Subcutaneous adipose tissue (tissue), 4 donors: ENCODE data around the gene NTSR2. TPM values are rescaled to one million over a fixed set of nuclear protein-coding genes. Genes with fewer than 3 reads are reported as not detected.

ENCODE experiments used
- total RNA-seq, 4 donors: library from RNA; depleted of rRNA; stranded (reverse); fragments of >200 nt; gene quantifications; one replicate each; pipeline ENCODE4 v1.1.0, GENCODE V29; 2016
- TF ChIP-seq, protein P1 (sequence below): fragments of 450-650 bp; IDR thresholded peaks from one replicate; pipeline ENCODE4 v1.5.1; 2016; ENCODE audit warnings: low read depth, mild to moderate bottlenecking, control low read depth, antibody characterized with exemption, moderate library complexity

Gene NTSR2
- total RNA-seq, 4 donors from 2014 or later: 1.1 TPM; not detected in 2

DNA sequence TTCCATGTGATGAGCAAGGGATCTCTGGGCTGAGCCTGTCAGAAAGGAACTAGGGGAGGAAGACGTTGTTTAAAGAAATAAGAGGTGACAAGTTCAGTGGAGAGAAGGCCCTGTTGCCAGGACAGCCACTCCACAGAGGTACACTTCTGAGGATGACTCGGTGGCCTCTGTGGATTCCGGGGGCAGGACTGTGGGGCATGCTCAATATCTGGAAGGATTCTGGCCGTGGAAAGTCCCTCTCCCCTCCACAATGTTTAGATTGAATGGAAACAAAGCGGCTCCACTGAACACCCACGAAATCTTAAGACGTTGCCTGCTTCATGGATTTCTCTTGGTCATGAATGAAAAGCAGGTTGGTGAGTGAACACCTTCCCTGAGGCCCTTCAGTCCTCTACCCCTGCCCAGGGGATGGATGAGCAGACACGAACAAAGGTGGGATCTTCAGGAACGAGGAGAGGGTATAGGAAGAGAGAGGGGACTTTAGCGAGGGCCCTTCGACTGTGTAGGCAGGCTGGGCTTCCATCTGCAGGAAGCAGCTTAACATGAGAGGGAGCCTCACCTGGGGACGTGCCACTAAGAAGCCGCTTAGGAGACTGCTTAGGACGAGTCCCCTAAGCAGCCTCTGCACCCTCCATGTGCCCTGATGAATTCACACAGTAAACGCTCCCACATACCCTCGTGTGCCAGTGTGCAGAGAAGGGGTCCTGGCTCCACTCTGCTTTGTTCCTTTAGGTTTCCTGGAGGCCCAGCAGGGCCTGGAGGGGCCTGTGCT lies 1.9 kb downstream of the NTSR2 start:
- TF ChIP-seq, protein P1, sequence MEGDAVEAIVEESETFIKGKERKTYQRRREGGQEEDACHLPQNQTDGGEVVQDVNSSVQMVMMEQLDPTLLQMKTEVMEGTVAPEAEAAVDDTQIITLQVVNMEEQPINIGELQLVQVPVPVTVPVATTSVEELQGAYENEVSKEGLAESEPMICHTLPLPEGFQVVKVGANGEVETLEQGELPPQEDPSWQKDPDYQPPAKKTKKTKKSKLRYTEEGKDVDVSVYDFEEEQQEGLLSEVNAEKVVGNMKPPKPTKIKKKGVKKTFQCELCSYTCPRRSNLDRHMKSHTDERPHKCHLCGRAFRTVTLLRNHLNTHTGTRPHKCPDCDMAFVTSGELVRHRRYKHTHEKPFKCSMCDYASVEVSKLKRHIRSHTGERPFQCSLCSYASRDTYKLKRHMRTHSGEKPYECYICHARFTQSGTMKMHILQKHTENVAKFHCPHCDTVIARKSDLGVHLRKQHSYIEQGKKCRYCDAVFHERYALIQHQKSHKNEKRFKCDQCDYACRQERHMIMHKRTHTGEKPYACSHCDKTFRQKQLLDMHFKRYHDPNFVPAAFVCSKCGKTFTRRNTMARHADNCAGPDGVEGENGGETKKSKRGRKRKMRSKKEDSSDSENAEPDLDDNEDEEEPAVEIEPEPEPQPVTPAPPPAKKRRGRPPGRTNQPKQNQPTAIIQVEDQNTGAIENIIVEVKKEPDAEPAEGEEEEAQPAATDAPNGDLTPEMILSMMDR: no peak

DNA sequence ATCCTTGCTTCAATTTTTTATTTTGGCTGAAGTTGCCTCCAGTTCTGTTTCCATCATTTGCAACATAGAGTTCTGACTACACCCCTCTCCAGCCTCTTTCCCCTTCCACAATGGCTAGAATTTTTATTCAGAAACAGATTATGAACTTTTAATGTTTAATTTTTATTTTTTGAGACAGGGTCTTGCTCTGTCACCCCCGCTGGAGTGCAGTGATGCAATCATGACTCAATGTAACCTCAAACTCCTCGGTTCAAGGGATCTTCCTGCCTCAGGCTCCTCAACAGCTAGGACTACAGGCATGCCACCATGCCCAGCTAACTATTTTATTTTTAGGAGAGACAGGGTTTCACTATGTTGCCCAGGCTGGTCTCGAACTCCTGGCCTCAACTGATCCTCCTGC lies 2.8 kb downstream of the NTSR2 start:
- TF ChIP-seq, protein P1: no peak

DNA sequence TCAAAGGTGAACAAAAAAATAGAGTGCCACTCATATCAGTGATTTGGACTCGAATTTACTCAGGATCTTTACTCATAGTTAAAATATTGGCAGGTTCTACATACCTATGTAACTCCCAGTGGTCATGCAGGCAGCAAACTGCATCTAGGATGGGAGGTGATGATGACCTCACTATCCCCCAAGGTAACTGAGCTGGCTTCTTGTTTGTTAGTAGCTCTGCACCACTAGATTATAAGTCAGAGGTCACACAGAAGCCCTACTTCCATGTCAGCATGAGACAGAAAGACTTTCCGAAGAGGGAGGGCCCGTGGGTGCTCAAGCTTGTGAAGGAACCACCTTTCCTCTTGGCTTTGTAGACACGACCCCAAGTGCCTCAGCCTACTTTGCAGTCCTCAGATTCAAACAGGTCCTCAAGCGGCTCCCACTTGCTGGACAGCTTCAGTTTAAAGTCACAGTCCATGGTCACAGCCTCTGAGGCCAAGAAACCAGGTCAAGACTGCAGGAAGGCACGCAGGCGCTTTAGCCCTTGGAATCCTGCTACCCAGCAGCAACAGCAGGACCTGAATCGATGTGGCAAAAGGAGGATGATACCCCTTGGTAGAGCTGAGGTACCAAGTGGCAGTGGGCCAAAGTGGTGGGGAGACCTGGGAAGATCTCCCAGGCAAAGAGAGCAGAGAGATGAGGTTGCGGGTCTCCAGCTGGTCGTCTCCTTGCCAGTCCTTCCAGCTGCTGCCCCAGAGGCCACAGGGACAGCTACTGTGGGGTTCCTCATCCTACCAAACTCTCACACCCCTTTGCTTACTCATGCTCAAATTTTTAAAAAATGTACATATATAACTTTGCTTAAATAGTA lies 4.3 kb downstream of the NTSR2 start:
- TF ChIP-seq, protein P1: no peak

DNA sequence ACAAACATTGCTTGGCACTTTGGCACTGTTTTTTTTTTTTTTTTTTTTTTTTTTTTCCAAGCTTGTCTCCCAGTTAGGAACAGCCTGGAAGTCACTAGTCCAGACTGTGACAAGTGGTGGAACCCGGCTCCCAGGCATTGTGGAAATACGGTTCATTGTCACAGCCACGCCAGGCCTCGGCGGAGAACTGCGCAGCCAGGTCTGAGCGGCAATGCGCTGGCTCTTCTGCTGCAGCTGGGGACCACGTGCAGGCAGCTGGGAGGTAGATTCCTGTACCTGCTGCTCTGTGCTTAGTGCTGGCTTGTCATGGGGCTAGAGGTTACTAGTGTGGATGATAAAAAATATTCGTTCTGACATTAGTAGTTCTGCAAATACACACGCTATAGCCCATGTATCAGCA lies 5.0 kb downstream of the NTSR2 start:
- TF ChIP-seq, protein P1: no peak

DNA sequence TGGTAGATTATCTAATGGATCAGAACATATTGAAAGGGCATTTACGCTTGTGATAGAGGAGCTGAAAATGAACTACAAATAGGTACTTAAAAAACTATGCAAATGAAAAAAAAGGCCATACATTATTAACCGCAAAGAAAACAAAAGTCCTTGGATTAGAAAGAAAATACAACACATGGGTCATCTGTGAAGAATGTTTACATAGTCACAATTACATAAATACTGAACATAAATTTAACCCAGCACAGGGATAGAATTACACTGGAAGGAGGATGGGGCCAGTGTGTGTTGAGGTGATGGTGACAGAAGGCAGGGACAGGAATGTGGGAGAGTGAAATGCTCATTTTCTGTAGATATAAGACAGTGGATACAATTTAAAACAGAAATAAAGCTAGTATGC lies 6.6 kb downstream of the NTSR2 start:
- TF ChIP-seq, protein P1: no peak

DNA sequence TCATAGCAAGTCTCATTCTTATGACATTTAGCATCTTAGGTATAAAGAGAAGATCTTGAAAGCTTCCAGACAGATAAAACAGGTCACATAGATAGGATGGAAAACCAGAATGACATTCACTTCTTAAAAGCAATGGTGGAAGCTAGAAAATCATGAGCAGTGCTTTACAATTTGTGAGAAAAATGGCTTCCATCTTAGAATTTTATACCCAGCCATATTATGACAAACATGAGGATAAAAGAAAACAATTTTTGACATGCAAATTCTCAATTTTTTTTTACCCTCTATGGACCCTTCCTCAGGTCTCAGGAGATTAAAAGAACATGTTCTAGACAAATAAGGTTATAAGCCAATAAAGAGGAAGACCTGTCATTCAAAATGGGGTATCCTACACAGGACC lies 7.1 kb downstream of the NTSR2 start:
- TF ChIP-seq, protein P1: no peak

DNA sequence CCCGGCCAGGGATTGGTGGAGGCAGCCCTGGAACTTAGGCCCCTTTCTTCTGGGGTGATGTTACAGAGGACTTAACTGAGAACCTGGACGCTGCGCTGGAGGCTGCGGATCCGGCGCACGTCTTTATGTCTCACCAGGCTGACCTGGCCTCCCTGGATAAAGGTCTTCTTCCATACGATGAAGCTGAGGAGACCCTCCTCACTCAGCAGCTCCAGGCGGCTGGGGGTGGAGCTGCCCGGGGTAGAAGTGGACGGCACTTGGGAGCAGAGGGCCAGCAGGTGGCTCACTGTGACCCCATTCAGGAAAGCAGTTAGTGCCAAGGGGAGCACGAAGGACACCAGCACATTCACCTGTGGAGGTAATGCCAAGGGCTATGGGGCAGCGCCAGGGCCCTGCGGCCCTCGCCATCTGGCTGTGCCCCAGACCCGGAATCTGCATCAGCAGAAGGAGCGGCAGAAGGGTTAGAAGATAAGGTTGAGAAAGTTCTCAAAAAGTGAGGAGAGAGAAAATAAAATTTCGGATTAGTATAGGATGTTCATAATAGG lies 8.0 kb downstream of the NTSR2 start:
- TF ChIP-seq, protein P1: no peak
